ENCODE results near the gene SETD2.
"Not testable (repeated sequence)": the region's sequence is repeated elsewhere in the genome, so short reads cannot be mapped to it uniquely, and the experiment has no call there.

Gene SETD2

GRCh38 chr3:47151836-47152235 lies 12.1 kb downstream of the SETD2 start:
- no peak for DNase-seq

DNA sequence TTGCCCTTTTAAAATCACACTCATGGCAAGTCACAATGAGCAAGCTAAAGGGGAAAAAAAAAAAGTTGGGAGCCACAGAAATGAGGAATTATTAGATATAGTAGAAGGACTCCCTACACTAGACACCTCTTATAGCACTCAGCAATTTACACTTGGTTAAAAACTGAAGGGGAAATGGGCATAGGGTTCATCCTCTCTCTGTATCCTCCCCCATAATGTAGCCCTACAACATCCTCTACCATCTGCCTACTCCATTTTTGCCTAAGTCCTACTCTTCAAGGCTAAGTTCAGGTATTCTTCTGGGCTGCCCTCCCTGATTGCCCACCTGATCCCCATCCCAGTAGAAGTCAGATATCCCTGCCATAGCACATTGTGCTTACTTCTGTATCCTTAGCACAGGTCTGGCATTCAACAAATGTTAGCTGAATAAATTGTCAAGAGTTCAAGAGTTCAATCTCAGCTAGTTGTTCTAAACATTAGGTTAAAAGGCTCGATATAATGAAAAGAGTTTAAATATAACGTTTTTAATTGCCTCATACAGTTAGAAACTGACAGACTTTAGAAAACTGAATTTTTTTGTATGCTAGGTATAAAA lies 14.5 kb downstream of the SETD2 start:
- no peak for DNase-seq

DNA sequence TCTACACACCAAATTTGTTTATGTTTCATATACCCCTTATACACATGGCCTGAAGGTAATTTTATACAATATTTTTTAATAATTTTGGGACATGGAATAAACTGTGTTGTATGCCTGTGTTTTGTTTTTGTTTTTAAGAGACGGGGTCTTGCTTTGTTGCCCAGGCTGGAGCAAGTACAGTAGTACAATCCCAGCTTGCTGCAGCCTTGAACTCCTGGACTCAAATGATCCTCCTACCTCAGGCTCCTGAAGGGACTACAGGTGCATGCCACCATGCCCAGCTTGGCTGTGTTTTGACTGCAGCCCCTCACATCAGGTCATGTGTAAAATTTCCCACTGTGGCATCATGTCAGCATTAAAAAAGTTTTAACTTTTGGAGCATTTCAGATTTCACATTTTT lies 18.6 kb downstream of the SETD2 start:
- no peak for DNase-seq

DNA sequence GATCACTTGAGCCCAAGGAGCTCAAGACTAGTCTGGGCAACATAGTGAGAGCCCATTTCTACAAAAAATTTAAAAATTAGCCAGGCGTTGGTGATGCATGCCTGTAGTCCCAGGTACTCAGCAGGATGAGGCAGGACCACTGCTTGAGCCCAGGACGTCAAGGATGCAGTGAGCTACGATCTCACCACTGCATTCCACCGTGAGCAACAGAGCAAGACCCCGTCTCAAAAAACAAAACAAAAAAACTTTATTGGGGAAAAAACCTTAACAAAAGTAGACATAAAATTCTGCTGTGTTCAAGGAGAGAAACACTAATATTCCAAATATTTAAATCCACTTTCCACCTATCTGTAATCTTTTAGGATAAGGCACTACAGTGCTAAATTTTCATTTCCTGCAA lies 20.8 kb downstream of the SETD2 start:
- DNase-seq = no peak

- not testable (repeated sequence) for DNase-seq
These were observed 21.4 kb downstream of the SETD2 start for GRCh38 chr3:47142536-47142935.

GRCh38 chr3:47140973-47141461 lies 22.9 kb downstream of the SETD2 start:
- not testable (repeated sequence) for DNase-seq

DNA sequence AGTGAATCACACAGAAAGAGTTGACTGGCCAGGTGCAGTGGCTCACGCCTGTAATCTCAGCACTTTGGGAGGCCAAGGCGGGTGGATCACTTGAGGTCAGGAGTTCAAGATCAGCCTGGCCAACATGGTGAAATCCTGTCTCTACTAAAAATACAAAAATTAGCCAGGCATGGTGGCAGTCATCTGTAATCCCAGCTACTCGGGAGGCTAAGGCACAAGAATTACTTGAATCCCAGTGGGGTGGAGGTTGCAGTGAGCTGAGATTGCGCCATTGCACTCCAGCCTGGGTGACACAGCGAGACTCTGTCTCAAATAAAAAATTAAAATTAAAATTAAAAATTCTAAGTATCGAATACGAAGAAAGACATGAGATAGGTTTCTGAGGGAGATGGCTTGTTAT lies 23.4 kb downstream of the SETD2 start:
- not testable (repeated sequence) for DNase-seq

- no peak for DNase-seq
These were observed 29.6 kb downstream of the SETD2 start for GRCh38 chr3:47134311-47134710.

GRCh38 chr3:47133641-47134040 lies 30.3 kb downstream of the SETD2 start:
- no peak for DNase-seq

DNA sequence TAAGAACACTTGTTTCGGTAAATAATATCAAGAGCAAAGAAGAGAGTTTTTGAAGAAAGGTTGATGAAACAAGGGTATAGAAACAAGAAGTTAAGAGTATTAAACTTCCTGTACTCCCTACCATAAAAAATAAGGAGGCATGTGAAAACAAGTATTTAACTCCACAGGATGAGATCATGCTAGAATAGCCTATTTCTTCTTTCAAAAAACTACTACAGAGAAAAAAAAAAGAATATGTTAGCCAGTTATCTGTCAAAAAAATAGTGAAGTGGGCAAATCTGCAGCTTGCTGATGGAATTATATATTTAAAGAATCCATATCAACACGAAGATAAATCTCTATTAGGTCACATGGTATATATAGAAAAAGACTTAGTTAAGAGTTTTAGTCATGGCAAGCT lies 33.4 kb downstream of the SETD2 start:
- no peak for DNase-seq

GRCh38 chr3:47128137-47128536 lies 35.8 kb downstream of the SETD2 start:
- no peak for DNase-seq

GRCh38 chr3:47123857-47124256 lies 40.1 kb downstream of the SETD2 start:
- DNase-seq = no peak

DNA sequence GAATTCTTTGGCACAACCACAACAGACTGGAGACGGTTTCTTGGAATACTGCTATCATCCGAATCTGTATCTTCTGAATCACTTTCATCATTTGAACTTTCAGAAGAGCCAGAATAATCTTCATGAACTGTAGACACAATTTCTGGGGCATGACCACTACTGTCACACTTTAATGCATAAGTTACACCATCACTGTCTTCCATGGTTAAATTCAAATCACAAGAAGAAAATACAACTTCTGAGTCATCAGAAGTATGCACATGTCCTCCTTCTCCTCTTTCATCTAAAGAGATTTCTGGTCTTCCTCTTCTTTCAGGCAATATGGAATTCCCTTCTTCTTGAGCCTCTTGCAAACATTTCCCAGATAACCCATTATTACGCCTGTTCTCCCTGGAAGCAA lies 42.5 kb downstream of the SETD2 start:
- no peak for DNase-seq

GRCh38 chr3:47120138-47120537 lies 43.8 kb downstream of the SETD2 start:
- no peak for DNase-seq

DNA sequence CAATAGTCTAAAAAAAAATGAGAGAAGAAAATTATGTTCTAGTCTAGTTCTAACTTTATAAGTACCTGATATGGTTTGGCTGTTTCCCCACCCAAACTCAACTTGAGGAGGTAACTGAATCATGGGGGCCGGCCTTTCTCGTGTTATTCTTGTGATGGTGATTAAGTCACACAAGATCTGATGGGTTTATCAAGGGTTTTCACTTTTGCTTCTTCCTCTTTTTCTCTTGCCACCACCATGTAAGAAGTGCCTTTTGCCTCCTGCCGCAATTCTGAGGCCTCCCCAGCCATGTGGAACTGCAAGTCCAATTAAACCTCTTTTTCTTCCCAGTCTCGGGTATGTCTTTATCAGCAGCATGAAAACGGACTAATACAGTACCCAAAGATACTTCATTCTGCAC lies 44.5 kb downstream of the SETD2 start:
- DNase-seq = not testable (repeated sequence)

DNA sequence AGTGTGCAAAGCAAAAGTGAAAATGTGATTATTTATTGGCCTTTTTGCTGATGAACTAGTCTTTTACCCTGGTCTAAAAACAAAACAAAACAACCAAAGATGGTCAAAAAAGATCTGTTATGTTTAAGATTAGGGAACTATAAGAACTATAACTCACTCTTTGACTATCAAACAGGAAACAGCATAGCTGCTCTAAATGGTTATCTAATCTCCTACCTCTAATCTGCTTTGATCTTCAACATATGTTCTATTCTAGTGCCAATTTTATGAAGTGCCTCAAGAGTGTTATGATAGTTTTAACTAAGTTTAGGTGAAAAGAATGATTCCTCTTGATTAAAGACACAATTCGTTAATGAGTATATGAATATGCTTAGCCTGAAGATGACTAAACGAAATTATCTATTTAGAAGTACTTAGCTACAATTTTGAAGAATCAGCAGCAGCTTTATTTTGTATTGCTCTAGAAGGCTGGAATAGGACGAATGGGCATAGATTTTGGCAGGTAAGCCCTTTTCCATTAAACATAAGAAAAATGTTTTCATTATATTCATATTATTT lies 46.0 kb downstream of the SETD2 start:
- no peak for DNase-seq

DNA sequence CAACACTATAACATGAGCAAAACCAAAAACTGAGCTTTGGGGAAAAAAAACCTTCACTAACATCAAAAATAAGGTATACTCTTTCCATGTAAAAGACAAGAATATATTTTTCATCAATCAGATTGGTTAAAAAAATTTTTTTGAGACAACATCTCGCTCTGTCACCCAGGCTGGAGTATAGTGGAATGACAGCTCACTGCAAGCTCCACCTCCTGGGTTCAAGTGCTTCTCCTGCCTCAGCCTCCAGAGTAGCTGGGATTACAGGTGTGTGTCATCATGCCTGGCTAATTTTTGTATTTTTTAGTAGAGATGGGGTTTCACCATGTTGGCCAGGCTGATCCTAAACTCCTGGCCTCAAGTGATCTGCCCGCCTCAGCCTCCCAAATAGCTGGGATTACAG lies 48.4 kb downstream of the SETD2 start:
- DNase-seq = not testable (repeated sequence)

DNA sequence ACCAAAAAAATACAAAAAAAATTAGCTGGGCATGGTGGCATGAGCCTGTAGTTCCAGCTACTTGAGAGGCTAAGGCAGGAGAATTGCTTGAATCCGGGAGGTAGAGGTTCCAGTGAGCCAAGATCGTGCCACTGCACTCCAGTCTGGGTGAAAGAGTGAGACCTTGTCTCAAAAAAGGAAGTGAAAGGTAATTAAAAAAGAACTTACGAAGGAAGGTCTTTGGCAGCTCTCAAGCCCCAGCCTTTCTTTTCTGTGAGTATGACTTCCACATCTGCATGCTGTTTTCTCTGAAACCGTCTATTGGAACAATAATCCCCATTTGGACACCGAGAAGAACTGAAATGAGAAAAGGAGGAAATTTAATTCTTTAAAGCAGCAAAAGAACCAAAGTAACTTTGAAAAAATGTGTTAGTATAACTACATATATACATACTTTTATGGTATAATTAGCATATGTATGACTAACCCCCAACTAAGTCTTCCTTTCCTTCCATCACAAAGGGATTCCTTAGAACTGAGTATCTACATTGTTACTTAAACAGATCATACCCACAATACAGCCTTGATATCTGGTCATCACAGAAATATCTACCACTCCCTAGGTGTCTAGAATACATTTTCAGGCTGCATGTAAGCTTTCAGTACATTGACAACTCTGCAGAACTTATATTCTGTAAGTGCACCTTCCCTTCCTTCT lies 50.1 kb downstream of the SETD2 start:
- no peak for DNase-seq

- DNase-seq = no peak
These were observed 50.9 kb downstream of the SETD2 start for GRCh38 chr3:47112997-47113396.

DNA sequence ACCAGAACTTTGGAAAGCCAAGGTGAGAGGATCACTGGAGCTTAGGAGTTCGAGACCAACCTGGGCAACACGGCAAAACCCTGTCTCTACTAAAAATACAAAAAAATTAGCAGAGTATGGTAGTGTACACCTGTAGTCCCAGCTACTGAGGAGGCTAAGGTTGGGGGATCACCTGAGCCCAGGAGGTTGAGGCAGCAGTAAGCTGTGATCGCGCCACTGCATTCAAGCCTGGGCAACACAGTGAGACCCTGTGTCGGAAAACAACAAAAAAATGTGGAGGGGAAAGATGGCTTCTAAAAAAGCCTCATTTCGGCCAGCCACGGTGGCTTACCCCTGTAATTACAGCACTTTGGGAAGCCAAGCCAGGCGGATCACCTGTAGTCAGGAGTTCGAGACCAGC lies 54.5 kb downstream of the SETD2 start:
- no peak for DNase-seq

DNA sequence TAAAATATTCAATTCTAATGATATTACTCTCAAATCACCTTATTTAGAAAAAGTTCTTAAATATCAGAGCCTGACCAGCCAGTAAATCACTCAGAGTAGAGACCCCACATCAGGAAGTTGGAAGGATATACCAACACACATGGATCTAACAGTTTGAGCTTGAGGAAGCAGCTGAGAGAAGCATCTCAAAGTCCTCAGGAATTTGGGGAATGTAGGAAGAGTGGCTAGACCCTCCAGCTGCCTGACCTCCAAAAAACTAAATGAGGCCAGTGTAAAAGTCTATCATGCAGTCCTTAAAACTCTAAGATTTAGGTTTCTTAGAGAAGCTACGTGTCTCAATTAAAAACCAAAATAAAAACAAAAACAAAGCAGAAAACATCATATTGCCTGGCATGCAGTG lies 55.4 kb downstream of the SETD2 start:
- DNase-seq = no peak

- DNase-seq = no peak
These were observed 59.7 kb downstream of the SETD2 start for GRCh38 chr3:47104259-47104658.

DNA sequence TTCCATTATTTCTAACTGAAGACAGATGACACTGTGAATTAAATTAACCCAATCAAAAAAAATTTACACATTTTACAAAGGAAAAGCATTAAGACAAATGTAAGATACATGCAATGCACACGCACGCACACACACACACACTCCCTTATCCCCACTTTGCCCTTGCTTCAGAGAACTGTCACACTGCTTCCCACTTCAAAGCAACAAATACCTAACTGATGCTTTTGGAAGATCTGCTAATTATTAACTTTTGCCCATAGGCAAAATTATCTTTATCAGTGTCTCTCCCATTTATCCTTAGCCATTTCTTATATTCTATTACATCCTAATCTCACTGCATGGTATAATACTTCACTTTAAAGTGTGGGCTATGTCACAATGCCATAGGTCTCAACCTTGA lies 60.3 kb downstream of the SETD2 start:
- no peak for DNase-seq

GRCh38 chr3:47102081-47102600 lies 61.8 kb downstream of the SETD2 start:
- no peak for DNase-seq

All from NCI-H1436 treated with DMSO at 0.1 percent for 48 hours (cell line).